ENCODE measurements around the gene MTFR1L.
"Not testable (repeated sequence)": the region's sequence is repeated elsewhere in the genome, so short reads cannot be mapped to it uniquely, and the experiment has no call there.

Gene MTFR1L

GRCh38 chr1:25829046-25829445, 9.3 kb downstream of the MTFR1L start:
- no peak for DNase-seq

GRCh38 chr1:25831569-25832196, 11.9 kb downstream of the MTFR1L start:
- DNase-seq = no peak

DNA sequence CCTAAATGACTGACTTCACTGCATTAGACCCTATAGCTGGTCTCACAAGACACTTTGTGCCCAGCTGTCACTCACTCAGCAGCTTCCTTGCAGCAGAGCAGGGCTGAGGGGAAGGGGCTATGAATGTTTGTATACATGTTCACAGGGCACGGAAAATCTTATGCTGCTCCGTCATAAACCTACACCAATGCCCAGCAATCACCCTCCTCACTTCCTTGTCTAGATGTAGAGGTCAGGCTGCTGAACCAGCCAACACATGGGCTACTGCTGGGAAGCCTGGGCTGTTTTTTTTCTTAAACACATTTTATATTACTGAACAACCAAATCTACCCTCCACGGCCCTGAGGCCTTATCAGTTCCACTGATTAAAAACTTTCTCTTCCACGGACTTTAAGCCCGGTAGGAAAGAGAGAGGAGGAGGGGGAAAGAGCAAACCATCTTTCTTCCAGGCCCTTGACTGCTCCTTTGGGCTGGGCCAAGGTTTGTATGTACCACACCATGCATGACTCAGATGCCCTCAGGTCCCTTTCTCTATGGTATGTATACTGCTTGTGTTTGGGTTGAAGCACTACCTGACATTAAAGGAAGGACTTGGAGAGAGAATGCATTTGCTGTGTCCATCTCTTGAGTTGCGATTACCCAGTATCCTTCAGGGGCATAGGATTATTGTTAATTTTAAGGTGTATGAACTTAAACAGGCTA, 12.7 kb downstream of the MTFR1L start:
- no peak for DNase-seq

DNA sequence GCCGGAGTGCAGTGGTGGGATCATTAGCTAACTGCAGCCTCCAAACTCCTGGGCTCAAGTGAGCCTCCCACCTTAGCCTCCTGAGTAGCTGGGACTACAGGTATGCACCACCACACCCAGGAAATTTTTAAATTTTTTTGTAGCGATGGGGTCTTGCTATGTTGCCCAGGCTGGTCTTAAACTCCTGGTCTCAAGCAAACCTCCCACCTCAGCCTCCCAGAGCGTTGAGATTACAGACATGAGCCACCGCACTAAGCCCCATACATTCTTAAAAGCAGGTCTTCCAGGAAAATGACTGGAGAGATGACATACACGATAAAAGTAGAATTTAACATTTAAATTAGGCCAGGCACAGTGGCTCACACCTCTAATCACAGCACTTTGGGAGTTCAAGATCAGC, 13.4 kb downstream of the MTFR1L start:
- no peak for DNase-seq

- no peak for DNase-seq
Observed at GRCh38 chr1:25834894-25835293, 15.1 kb downstream of the MTFR1L start.

DNA sequence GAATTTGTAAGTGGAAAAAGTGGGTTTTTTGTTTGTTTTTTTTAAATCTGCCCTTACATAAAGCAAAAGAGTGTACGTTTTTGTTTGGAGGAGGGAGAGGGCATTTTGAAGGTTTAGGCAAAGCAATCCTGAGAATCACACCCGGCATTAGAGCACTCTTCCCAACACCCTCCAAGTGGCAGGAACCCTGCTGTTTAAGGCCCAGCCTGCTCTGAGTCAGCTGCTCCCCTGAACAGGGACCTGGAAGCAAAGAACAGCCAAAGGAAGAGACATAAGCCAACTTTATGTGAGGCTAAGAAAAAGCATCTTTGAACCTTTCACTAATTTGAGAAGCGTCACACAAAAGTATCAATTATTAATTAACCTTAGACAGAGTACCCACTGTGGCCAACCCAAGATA, 16.9 kb downstream of the MTFR1L start:
- no peak for DNase-seq

GRCh38 chr1:25837262-25837875, 17.6 kb downstream of the MTFR1L start:
- peak; percentile 3 for DNase-seq

DNA sequence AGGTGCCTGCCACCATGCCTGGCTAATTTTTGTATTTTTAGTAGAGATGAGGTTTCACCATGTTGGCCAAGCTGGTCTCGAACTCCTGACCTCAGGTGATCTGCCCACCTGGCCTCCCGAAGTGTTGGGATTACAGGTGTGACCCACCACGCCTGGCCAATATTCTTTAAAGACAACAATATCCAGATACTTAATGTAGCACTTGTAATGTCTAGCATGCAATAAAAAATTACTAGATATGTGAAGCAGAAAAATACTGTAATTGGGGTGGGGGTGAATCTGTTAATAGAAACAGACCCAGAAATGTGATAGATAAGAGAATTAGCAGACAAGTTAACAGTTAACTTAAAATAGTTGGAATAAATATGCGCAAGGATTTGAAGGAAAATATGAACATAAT, 20.1 kb downstream of the MTFR1L start:
- DNase-seq = not testable (repeated sequence)

- DNase-seq = no peak
Observed at GRCh38 chr1:25843483-25843882, 23.7 kb downstream of the MTFR1L start.

DNA sequence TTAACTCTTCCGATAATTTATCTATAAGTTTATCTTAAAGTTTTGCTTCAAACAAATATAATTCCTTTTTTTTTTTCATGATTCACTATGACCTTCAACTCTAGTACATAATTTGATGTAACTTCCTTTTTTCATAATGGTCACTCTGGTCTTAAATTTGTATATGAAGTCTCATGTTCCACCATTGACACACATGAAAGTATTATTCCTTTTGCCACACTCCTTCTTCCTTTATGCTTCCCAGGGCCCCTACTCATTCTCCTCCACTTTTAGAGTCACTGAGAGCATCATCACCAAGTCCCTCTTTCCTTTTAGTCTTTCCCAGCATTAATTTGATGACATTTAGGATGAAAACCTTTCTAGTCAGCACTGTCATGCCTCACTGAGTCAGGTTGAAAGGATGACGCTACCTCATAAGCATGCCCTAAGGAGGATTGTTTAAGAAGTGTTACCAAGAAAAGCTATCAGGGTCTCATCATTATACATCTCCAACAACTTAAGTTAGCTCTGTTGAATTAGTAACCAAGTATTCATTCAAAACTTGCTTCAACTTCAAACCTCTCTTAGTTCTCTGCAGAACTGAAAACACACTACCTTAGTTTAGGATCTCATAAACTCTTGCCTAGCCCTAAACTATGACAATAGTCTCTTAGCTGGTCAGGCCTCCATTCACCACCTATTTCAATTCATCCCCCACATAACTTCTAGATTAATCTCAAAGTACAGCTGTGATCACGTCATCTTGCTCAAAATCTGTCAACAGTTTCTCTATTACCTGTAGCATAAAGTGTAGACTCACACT, 25.0 kb downstream of the MTFR1L start:
- no peak for DNase-seq

DNA sequence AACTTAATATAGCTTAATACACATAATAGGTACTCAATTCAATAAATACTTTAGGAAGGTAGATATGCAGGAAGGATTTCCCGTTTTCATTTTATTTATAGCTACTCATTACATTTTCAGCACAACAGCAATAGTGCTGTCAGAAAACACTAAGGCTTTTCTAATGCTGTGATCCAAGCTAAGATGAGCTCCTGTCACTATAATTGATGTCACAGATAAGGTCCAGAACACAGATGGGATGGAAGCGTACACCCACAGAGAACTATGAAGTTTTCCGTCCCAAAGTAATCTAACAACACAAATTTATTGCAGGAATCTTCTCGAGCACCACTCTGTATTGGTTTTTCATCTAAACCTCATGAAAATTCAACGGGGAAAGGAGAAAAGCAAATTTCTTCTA, 25.9 kb downstream of the MTFR1L start:
- no peak for DNase-seq

DNA sequence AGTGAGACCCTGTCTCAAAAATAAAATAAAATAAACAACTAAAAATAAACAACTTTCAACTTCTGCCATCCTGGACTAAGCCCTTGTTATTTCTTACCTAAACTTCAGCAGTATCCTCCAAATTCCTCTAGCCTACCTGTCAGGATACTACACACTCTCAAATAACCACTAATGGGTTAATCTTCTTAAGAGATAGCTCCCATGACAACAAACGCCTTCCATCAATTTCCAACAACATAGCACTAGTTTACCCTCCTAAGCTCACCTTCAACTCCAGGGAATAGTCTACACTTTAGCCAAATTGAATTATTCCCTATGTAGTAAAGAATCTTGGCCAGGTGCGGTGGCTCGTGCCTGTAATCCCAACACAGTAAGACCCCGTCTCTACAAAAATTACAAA, 28.2 kb downstream of the MTFR1L start:
- DNase-seq = no peak

DNA sequence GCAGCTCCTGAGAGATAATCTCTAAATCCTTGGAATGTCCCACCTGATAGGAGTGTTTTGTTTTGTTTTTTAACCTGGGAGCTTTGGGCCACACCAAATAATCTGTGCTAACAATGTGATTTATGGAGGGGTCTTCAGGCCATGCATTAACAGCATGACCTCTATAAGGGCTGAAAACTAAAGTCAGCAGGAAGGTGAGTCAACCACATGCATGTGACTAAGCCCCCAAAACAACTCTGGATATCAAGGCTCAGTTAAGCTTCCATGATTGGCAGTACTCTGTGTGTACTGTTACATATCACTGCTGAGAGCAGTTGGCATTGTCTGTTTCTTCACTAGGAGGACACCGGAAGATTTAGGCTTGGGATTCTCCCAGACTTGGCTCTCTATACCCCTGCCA, 28.8 kb downstream of the MTFR1L start:
- DNase-seq = no peak

- no peak for DNase-seq
Observed at GRCh38 chr1:25854554-25854953, 34.8 kb downstream of the MTFR1L start.

DNA sequence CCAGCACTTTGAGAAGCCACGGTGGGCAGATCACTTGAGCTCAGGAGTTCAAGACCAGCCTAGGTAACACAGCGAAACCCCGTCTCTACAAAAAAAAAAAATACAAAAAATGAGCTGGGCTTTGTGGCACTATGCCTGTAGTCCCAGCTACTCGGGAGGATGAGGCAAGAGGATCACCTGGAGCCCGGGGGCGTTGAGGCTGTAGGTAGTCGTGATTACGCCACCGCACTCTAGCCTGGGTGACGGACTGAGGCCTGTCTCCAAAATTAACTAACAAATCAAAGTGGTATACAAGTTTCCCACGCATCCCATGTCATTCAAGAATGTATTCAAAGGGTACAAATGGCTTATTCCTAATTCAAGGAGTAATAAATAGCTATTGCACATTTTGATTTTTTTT, 37.1 kb downstream of the MTFR1L start:
- DNase-seq = no peak

DNA sequence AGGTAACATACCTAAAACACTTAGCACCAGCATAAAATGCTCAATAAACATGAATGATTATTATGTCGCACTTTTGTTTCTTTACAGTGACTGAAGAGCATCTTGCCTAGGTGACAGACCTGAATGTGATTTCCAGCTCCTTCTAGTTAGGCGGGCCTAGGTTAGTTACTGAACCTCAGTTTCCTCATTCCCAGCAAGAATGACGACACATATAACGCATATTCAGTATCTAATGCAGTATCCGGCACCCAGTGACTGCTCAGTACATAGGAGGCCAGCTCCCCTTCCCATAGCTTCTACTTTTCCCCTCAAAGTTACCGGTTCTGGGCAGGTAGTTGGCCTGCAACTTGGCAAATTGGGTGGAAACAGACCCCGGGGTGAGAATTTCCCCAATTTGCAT, 38.7 kb downstream of the MTFR1L start:
- no peak for DNase-seq

- peak; percentile 74 for DNase-seq
Observed at GRCh38 chr1:25858906-25859789, 39.4 kb downstream of the MTFR1L start, which contains the start of gene AUNIP. Gene AUNIP, minus strand, starts transcription at chr1:25859457. Its CDS starts 100 bp downstream, at chr1:25859357.

DNA sequence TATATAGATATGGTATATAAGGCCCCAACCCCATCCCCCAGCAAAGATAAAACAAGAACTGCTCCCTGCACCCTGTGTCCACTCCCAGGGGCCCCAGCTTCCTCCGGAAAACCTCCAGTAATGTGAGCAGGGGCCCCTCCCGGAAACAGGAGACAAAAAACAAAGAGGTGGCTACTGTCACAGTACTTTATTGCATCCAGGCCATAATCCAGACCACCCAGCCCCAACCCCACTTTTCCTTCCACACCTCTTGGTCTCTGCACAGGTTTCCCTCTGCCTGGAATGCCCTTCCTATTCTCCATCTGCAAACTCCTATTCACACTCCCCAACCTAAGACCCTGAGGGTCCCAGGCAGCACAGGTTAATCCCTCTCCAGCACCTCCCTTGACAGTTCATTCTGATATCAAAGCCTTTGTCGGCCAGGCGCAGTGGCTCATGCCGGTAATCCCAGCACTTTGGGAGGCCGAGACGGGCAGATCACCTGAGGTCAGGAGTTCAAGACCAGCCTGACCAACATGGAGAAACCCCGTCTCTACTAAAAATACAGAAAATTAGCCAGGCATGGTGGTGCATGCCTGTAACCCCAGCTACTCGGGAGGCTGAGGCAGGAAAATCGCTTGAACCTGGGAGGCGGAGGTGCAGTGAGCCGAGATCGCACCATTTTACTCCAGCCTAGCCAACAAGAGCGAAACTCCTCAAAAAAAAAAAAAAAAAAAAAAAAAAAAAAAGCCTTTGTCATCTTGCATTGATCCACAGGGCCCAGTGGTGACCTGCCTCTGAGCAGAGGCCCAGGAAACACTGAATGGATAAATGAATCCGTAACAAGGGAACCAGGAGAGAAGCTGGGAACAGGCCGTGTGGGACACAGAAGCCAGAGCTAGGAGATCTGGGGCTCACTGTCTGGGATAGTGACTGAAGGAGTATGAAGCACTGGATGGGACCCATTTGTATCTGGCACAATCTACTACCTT, 41.8 kb downstream of the MTFR1L start:
- DNase-seq = no peak

DNA sequence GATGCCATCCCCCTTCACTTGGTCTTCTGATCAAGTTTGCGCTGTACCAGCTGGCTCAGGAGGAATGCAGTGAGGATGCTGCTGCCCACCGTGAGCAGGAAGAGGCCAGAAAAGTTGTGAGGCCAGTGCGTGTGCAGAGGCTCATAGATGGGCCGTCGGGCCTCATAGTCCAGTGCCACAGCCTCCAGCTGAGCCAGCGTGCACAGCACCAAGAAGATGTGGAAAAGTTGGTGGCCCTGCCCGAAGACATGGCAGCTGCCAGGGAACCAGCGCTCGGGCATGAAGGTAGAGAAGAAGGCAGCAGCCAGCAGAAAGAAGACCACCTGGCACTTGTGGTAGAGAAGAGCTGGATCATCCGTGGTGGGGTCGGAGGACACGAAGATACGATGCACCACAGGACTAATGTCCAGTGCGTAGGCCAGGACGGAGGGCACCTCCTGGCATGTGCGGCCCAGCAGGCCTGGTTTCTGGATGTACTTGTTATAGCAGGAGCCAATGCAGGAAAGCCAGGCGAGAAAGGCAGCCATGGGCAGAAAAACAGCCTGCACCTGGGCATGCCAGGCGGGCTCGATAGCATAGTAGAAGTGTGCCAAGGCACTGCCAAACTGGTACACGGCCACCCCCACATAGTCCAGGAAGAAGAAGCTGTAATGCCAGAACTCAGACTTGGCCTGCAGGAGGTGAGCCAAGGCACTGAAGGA, 43.2 kb downstream of the MTFR1L start:
- no peak for DNase-seq

DNA sequence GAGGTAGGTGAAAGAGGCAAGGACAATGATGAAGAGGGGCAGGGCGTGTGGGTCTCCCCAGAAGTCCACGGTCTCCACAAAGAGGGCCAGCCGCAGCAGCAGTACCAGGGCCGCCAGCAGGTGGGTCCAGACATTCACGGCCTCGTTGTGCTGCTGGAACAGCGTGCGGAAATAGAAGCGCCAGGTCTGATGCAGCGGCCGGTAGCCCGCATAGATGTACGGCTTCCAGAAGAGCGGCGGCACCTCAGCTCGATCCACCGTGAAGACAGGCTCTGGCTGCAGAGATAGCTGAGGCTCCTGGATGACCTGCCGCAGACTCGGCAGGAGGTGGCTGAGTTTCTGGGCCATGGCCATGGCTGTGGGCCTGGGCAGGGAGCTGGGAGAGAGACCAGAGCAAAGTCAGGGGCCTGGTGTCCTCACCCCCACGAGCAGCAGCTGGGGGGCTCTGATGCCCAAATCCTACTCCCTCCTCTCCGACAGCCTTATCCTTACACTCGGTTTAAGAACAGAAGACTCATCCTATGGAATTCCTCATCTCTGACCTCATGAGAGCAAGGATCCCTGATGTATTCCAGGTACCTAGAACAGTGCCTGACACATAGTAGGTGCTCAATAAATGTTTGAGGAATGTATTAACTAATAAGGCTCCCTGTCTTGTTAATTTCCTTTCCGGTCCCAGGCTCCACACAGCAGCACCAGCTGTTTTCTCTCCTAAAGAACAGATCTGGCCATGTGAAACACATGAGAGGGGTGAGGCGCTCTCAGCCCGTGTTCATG, 43.9 kb downstream of the MTFR1L start:
- DNase-seq = no peak
